Endometrial microvascular endothelial cells (primary cell): ENCODE data around the gene NR1I2. TPM values are rescaled to one million over a fixed set of nuclear protein-coding genes. Genes with fewer than 3 reads are reported as not detected.

Experiments
- in situ Hi-C: cut with HindIII; loops from 2 replicates; pipeline ENCODE4 v1.10.0; 2017; ENCODE audit warnings: low sequenced_read_pairs, low pct_unique_long_range_greater_than_20kb; ENCODE audit errors: inconsistent ontology term
- total RNA-seq: library from RNA; depleted of rRNA; stranded (reverse); fragments of >200 nt; gene quantifications from one replicate; pipeline ENCODE4 v1.2.3, GENCODE V29; 2015; ENCODE audit errors: inconsistent ontology term

Gene NR1I2
- total RNA-seq, 1 donor from 2014 or later = not detected

DNA sequence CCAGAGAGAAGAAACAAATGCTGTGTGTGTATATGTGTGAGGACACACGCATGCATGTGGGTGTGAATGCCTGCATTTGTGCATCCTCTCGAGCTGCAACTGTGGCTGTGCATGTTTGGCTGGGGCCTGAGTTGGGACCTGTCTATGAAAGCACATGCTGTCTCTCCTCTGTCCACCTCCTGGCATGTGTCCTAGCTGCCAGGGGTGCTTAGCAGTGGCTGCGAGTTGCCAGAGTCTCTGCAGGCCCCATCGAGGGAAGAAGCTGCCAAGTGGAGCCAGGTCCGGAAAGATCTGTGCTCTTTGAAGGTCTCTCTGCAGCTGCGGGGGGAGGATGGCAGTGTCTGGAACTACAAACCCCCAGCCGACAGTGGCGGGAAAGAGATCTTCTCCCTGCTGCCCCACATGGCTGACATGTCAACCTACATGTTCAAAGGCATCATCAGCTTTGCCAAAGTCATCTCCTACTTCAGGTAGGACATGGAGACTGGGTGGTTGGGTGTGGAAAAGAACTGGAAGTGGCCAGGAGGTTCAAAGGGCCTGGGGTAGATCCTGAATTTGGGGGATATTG, 30.7 kb downstream of the NR1I2 start:
- in situ Hi-C loops = no loop called here

DNA sequence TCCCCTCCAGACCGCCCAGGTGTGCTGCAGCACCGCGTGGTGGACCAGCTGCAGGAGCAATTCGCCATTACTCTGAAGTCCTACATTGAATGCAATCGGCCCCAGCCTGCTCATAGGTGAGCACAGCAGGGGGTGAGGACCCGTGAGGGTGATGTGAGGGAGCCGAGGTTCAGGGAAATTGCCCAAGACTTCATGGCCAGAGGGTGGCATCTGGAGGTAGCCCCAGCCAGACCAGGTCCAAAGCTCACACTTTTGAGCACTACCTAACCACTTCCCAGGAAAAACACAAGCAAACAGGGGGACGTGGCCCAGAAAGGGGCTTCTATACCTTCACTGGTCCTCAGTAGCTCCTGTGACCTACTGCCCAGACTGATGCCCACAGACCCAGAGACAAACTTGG, 33.8 kb downstream of the NR1I2 start:
- in situ Hi-C loops = no loop called here

DNA sequence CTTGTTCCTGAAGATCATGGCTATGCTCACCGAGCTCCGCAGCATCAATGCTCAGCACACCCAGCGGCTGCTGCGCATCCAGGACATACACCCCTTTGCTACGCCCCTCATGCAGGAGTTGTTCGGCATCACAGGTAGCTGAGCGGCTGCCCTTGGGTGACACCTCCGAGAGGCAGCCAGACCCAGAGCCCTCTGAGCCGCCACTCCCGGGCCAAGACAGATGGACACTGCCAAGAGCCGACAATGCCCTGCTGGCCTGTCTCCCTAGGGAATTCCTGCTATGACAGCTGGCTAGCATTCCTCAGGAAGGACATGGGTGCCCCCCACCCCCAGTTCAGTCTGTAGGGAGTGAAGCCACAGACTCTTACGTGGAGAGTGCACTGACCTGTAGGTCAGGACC, 35.2 kb downstream of the NR1I2 start:
- in situ Hi-C loops = no loop called here

DNA sequence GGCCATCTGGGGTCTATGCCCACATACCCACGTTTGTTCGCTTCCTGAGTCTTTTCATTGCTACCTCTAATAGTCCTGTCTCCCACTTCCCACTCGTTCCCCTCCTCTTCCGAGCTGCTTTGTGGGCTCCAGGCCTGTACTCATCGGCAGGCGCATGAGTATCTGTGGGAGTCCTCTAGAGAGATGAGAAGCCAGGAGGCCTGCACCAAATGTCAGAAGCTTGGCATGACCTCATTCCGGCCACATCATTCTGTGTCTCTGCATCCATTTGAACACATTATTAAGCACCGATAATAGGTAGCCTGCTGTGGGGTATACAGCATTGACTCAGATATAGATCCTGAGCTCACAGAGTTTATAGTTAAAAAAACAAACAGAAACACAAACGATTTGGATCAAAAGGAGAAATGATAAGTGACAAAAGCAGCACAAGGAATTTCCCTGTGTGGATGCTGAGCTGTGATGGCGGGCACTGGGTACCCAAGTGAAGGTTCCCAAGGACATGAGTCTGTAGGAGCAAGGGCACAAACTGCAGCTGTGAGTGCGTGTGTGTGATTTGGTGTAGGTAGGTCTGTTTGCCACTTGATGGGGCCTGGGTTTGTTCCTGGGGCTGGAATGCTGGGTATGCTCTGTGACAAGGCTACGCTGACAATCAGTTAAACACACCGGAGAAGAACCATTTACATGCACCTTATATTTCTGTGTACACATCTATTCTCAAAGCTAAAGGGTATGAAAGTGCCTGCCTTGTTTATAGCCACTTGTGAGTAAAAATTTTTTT, 35.9 kb downstream of the NR1I2 start:
- in situ Hi-C loops = no loop called here

DNA sequence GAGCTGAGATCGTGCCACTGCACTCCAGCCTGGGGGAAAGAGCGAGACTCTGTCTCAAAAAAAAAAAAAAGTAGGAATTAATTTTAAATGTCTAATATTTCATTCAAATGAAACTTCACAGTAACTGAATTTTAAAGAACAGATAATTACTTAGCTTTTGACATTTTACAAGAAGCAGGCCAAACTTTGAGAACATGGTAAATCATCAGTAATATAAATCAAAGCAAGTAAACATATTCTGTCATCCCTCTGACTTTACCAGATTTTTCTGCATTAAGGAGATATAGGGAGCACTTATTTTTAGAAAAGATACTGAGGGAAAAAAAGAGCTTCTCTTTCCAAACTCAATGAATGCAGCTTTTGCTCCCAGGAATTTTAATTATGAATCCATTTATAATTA, 37.0 kb downstream of the NR1I2 start:
- in situ Hi-C loops = no loop called here

DNA sequence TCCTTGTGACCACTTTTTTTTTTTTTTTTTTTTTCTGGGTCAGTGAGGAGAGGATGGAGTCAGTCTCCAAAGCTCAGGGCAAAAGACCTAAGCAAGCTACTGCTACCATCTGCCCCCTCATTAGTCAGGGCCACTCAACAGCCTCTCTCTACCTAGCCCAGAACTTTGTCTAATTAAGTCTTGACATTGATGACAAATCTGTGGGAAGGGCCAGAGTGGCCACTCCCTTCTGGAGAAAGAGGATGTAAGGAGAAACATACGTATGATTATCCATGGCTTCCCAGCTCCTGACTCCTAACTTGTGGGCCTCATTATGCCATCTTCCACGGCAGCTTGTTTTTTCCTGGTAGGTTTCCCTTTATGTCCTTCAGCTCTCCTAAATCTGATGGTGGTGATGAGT, 37.9 kb downstream of the NR1I2 start:
- in situ Hi-C loops = no loop called here

DNA sequence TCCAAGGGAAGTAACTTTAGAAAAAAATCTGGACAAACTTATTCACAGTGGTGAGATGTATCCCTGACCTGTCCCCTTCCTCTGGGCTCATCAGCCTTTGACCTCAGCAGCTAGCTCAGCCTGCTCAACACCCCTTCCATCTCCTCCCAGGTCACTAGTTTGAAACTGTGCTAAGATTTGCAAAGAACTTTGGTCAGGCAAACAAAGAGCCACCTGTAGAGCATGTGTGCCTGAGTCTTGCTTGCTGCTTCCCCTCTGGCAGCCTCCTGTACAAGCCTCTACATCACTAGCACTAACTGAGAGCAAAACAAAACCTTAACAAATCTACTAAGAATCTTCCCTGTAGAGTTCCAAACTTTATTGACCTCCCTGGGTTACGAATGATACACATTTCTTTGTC, 43.9 kb downstream of the NR1I2 start:
- in situ Hi-C loops = no loop called here

DNA sequence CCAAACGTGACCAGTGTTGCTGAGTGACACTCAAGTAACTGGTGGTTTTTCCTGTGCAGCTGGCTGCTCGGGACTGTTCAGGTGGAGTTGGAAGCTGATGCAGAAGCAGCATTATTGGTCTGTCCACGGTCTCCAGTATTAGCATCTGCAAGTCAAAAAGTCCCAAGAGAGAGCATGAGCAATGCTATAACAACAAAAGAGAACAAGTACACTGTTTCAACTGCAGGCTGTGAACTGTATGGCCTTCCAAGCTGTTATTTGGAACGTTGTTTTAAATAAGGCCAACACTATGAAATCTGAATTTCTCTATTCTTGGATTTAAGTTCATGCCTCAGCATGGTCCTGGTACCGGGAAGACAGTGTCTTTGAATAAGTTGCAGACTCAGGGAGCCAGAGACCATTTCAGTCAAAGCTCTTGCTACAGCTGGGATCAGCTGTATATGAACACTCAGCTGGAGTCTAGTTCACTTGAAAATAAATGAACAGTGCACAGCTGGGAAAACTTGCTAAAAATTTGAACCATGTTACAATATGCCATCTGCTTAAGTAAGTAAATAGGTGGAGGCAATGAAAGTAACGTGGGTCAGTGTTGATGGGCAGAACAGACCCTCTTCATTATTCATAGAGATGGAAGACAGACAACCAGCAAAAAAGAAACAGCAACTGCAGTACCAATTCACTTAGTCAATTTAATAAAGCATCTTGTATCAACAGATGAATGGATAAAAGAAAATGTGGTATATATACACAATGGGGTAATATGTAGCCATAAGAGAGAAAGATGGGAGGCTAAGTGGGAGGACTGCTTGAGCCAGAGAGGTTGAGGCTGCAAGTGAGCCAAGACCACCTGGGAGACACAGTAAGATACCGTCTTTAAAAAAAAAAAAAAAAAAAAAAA, 45.1 kb downstream of the NR1I2 start:
- in situ Hi-C loops = no loop called here

DNA sequence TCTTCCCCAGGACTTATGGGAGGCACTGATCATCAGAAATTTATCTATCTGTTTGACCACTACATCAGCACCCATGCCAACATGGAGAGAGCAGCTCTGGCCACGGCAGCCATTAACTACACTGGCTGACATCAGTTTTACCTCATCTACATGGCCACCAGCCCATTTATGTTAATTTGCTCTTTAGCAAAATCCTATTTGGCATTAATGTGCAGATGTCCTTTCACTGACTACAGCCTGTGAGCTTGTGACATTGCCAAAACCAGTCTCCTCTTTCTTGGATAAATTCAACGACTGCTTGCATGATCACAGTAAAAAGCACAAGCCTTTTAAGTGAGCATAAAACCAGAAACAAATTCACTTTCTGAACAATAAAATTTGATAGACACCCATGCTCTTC, 47.5 kb downstream of the NR1I2 start:
- in situ Hi-C loops = no loop called here

DNA sequence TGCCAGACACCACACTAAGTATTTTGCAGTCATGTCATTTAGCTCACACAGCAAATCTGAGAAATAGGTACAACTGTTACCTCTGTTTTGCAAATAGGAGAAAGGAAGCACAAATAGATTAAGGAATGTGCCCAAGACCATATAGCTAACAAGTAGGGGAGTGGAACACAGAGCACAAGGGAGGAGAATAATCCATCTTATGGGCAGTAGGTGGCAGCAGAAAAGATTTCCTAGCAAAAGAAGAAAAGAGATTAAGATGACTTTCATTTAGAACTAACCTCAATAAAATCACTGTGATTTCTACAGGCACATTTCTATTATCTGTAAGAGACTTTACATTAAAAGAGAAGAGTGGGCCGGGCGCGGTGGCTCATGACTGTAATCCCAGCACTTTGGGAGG, 49.1 kb downstream of the NR1I2 start:
- in situ Hi-C loops = no loop called here

DNA sequence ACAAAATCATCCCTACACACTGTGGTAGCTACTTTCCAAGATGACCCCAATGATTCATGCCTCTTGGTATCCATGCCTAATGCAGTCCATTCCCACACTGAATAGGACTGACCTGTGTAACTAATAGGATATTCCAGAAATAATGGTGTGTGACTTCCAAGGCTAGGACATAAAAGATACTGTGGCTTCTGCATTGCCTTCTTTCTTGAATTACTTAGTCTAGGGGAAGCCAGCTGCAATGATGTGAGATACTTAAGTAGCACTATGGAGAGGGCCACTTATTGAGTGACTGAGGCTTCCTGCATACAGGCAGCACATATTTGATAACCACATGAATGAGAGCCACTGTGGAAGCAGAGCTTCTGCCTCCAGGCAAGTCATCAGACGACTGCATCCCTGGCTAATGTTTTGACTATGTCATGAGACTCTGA, 50.1 kb downstream of the NR1I2 start:
- in situ Hi-C loops = no loop called here

DNA sequence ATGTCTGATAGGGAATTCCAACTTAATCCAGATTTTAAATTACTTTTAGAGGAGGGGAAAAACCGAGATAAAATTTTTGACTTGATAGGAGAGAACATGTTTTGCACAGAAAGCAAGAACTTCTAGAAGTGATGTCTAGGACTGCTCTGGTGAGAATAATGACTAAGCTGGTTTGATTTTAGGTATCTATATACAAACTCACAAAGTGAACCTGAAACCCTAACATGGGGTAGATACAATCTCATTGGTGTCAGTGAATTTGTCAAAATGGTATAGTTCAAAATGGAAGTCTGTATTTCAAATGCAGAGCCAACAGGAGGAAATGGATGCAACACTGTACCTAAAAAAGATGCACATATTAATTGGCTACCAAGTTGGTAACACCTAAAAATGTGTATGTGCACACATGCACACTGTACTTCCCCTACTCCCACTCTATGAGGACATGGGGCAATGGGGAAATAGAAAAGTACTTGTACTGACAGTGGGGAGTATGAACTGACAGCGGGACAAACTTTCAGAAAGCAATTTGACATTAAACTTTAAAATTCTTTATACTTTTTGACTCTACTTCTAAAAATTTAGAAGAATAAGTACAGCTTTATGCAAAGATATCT, 53.0 kb downstream of the NR1I2 start:
- in situ Hi-C loops = no loop called here

DNA sequence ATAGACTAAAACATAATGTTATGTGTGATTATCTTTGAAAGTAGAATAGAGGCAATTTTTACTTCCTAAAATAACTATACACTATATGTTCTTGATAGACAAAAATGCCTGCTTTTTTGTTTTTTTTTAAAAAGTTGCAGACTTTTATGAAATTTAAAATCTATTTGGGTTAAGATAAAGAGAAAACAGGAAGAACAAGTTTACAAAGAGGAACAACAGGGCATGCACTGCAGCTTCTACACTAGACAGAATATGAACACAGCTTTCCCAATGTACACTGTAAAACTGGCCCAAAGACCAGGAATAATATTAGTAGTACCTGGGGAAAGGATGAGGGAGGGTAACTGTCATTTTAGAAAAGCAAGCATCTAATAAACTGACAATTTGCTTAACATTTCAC, 53.7 kb downstream of the NR1I2 start:
- in situ Hi-C loops = no loop called here

DNA sequence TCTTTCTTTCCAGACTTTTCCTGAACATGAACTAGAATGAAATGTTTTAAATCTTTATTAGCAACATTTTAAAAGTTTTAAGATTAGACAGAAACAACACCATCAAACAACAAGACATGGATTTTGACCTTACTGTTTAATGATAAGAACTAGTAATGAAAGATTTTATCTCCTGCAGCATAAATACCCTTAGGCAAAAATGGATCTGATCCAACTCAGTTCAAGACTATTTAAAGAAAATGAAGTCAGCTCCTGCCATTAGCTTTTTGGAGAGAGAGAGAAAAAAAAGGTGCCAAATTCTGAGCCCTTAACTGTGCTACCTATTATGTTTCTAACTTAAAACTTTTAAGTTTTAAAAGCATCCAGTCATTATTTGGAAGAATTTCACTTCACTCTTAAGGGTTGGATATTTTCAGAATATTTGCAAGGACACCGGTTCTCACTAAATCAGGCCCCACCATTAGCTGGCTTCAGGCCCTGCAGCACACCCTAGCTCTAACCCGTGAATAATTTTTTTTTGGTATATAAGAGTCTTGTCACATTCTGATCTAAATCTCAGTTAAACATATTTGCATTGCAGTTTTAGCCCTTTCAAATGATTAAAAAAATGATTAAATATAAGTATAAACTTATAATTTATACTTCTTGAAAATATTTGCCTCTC, 60.0 kb downstream of the NR1I2 start:
- in situ Hi-C loops = no loop called here

DNA sequence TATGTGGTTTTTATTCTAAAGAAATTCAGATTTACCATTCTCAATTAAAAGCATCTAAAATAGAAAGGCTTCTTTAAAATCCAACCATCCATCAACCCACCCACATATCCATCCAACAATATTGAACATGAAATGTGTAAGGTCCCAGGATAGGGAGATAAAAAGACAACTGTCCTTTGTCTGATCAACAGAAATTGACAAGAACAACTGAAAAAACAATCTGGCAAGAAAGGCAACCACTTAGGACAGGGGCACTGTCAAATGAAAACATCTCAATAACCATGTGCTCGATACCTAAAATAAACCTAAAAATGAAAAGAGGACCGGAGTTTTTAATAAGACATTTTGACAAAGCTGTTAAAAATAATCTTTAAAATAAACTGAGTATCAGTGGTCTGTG, 67.2 kb downstream of the NR1I2 start:
- in situ Hi-C loops = no loop called here

DNA sequence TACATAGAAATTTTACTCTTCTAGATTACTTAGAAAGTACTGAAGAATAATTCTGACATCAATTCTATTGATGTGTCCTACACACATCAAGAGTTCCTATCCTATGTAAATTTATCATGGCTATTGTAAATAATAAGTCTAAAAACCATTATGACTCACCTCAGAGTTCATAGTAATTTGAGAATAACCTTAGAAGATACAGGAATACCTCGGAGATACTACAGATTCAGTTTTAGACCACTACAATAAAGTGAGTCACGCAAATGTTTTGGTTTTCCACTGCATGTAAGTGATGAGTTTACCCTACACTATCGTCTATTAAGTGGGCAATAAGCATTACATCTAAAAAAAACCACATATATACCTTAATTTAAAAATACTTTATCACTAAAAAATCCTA, 74.8 kb downstream of the NR1I2 start:
- in situ Hi-C loops = no loop called here

DNA sequence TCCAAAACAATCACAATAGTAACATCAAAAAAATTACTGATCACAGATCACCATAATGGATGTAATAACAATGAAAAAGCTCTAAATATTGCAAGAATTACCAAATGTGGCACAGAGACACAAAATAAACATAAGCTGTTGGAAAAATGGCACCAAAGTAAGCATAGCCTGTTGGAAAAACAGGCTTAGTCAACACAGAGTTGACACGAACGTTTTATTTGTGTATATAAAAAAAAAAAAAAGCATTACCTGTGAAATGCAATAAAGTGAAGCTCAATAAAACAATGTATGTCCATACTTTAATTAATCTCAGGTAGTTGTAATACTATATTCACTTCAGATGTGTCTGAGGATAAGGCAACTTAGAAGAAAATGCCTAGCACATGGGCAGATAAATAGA, 77.1 kb downstream of the NR1I2 start:
- in situ Hi-C loops = no loop called here

DNA sequence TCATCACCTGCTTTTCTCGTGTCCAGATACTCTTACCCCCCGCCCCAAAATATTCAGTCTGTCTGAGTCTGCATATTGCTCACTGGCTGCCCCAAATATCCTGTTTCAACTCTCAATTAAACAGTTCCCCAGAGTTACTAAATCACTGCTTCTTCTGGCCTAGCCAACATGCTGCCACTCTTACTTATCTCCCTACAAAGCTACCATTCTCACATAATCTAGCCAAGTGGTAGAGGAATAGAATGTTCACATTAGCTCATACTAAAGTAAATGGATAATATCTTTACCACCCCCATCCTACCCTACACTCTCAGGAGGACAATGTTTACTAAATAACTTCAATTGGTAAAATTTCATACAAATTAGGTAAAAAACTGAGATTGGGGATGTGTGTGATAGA, 77.8 kb downstream of the NR1I2 start:
- in situ Hi-C loops = no loop called here

DNA sequence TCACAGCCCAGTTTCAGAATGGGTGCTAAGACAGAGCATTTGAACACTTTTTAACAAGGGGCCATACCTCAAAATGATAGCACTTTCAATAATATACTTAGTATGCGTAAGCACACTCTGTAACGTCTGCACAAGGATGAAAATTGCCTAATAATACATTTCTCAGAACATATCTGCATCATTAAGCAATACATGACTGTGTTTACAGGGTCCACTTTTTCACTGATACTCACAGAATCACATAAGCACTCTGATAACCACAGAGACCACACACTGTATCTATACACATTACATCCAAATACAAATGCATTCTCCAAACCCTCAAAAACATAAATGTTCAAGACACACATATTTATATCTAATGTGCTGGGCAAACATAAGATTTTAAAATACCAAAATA, 79.8 kb downstream of the NR1I2 start:
- in situ Hi-C loops = no loop called here
